PC-3 (cell line): Measurements from ENCODE around the gene LURAP1L. TPM values are rescaled to one million over a fixed set of nuclear protein-coding genes. Genes with fewer than 3 reads are reported as not detected.

Experiments
- ATAC-seq: fragments of 200-7000 bp; cut with Tn5 transposase; 2 replicates; pipeline ENCODE4 v1.9.1; 2020; ENCODE audit warnings: mild to moderate bottlenecking, moderate library complexity
- BruUV-seq: library from RNA; stranded (reverse); fragments of 400-500 nt; replicated peaks from 2 replicates; lab custom pipeline; 2021; lab: Mats Ljungman, UMichigan
- CTCF ChIA-PET: fragments of 300-600 bp; sonication (Branson Sonifier 250); formaldehyde crosslinking; loops from one replicate; lab custom pipeline; 2022; ENCODE audit warnings: antibody characterized with exemption; lab: Charles Lee
- POLR2A ChIA-PET: fragments of 300-600 bp; sonication (Branson Sonifier 250); formaldehyde crosslinking; loops from one replicate; lab custom pipeline; 2022; ENCODE audit warnings: antibody characterized with exemption; ENCODE audit not compliant: unreplicated experiment; lab: Charles Lee
- DNase-seq: peaks from one replicate; pipeline ENCODE4 v3.0.0-alpha.2; 2015
- H2AFZ ChIP-seq: fragments of 300-600 bp; sonication (generic); 2 replicates; pipeline ENCODE4 v1.6.0; 2016; ENCODE audit warnings: antibody characterized with exemption, low read length
- H3F3A ChIP-seq: fragments of 300-600 bp; sonication (generic); one replicate; pipeline ENCODE4 v1.6.0; 2017; ENCODE audit warnings: antibody characterized with exemption, low read length, control low read depth, mild to moderate bottlenecking; ENCODE audit not compliant: unreplicated experiment
- H3K27ac ChIP-seq: fragments of 300-600 bp; sonication (generic); 2 replicates; pipeline ENCODE4 v1.5.1; 2016; ENCODE audit warnings: mild to moderate bottlenecking, low read length
- H3K27me3 ChIP-seq: fragments of 300-600 bp; sonication (generic); 2 replicates; pipeline ENCODE4 v1.6.1; 2016; ENCODE audit warnings: low read length, mixed read lengths
- H3K36me3 ChIP-seq: fragments of 300-600 bp; sonication (generic); 2 replicates; pipeline ENCODE4 v1.6.1; 2016; ENCODE audit warnings: low read depth, mixed run types, low read length, mixed read lengths
- H3K4me1 ChIP-seq: fragments of 300-600 bp; sonication (generic); 2 replicates; pipeline ENCODE4 v1.5.1; 2016; ENCODE audit warnings: low read length; ENCODE audit not compliant: insufficient read depth
- H3K4me2 ChIP-seq: fragments of 300-600 bp; sonication (generic); 2 replicates; pipeline ENCODE4 v1.6.0; 2016; ENCODE audit warnings: low read length
- H3K4me3 ChIP-seq: fragments of 300-600 bp; sonication (generic); 2 replicates; pipeline ENCODE4 v1.5.1; 2016; ENCODE audit warnings: mild to moderate bottlenecking, low read length, mixed read lengths
- H3K79me2 ChIP-seq: fragments of 300-600 bp; sonication (generic); 2 replicates; pipeline ENCODE4 v1.6.1; 2017; ENCODE audit warnings: low read length, mixed read lengths
- H3K9ac ChIP-seq: fragments of 300-600 bp; sonication (generic); 2 replicates; pipeline ENCODE4 v1.6.0; 2016; ENCODE audit warnings: mild to moderate bottlenecking, low read length
- H3K9me2 ChIP-seq: fragments of 300-600 bp; sonication (generic); replicated peaks from 2 replicates; pipeline ENCODE4 v1.6.1; 2016; ENCODE audit warnings: mixed run types, low read length, mixed read lengths
- H3K9me3 ChIP-seq: fragments of 300-600 bp; sonication (generic); 2 replicates; pipeline ENCODE4 v1.6.1; 2016; ENCODE audit warnings: low read length, mixed read lengths
- H4K20me1 ChIP-seq: fragments of 300-600 bp; sonication (generic); 2 replicates; pipeline ENCODE4 v1.6.1; 2016; ENCODE audit warnings: low read length, mixed read lengths
- CTCF ChIP-seq: fragments of 300-600 bp; sonication (generic); conservative IDR thresholded peaks from 2 replicates; pipeline ENCODE4 v1.5.1; 2017; ENCODE audit warnings: antibody characterized with exemption, low read depth, mild to moderate bottlenecking, low read length
- EZH2 ChIP-seq: fragments of 300-600 bp; sonication (generic); IDR thresholded peaks from one replicate; pipeline ENCODE4 v1.6.1; 2017; ENCODE audit warnings: antibody characterized with exemption, mild to moderate bottlenecking, low read length; ENCODE audit not compliant: unreplicated experiment
- EZH2phosphoT487 ChIP-seq: fragments of 300-600 bp; sonication (generic); IDR thresholded peaks from 2 replicates; pipeline ENCODE4 v1.6.1; 2018; ENCODE audit warnings: mild to moderate bottlenecking, antibody characterized with exemption, low read length, borderline replicate concordance
- intact Hi-C: fragments of 100-400 bp; cut with micrococcal nuclease; formaldehyde crosslinking; loops from 2 replicates; pipeline ENCODE4 v1.9.0; 2023
- total RNA-seq: library from RNA; depleted of rRNA; stranded (reverse); fragments of >200 nt; gene quantifications from 2 replicates; pipeline ENCODE4 v1.2.3, GENCODE V29; 2014

LURAP1L gene
- total RNA-seq, 1 experiment from 2014 or later = 16.4 TPM

- Histone ChIP-seq H3K36me3 (no peaks in the 10 kb centered on the region), H3K27me3 (no peaks in the 10 kb centered on the region), H2AFZ (peak overlapping the region; percentile 1; the same call in 1 of the 2 replicates), H3K9me2 (no peaks in the 10 kb centered on the region), H3K27ac (peak overlapping the region; percentile 100), H4K20me1 (no peaks in the 10 kb centered on the region), H3K4me3 (peak overlapping the region; percentile 35), H3K4me1 (peaks cover 65% of the 10 kb centered on the region), H3K4me2 (peak overlapping the region; percentile 75), H3K9me3 (no peaks in the 10 kb centered on the region), H3K9ac (peak overlapping the region; percentile 94), H3K79me2 (no peaks in the 10 kb centered on the region), H3F3A (no peaks in the 10 kb centered on the region)
- BruUV-seq = no TSS peak
- POLR2A ChIA-PET = interaction anchor here (0.6 to 1.0 kb wide), 2 partner anchors 38 to 39 kb away, joined by 4 to 5 read pairs; partner anchors contain the start of gene LURAP1L
- peak; percentile 93 for DNase-seq
- ATAC-seq = peak; percentile 62
- TF ChIP-seq EZH2phosphoT487 (no peak), EZH2 (no peak), CTCF (no peak)
- intact Hi-C loops = loop anchor here (1.0 kb wide), 3 partner anchors 30 to 45 kb away; no protein-coding TSS in a partner anchor
- CTCF ChIA-PET = interaction anchor here (0.6 to 1.7 kb wide), 6 partner anchors 17 to 70 kb away, joined by 3 to 6 read pairs (median 3); partner anchors contain the start of gene LURAP1L
These were observed 39.4 kb downstream of the LURAP1L start for GRCh38 chr9:12813960-12814876.

- intact Hi-C loops = loop anchor here (1.0 kb wide), 3 partner anchors 31 to 44 kb away; no protein-coding TSS in a partner anchor
- H4K20me1 ChIP-seq = no peaks in the 10 kb centered on the region
- no peaks in the 10 kb centered on the region for H3K9me2 ChIP-seq
- H3K4me3 ChIP-seq = peak overlapping the region; percentile 35; the same call in 1 of the 2 replicates
- peak overlapping the region; percentile 70 for H3K4me2 ChIP-seq
- no peaks in the 10 kb centered on the region for H3F3A ChIP-seq
- no peak for TF ChIP-seq EZH2
- TF ChIP-seq CTCF = no peak
- TF ChIP-seq EZH2phosphoT487 = no peak
- H3K27me3 ChIP-seq = no peaks in the 10 kb centered on the region
- CTCF ChIA-PET = interaction anchor here (0.6 to 1.7 kb wide), 4 partner anchors 17 to 70 kb away, joined by 3 to 6 read pairs (median 4); no protein-coding TSS in a partner anchor
- no peak overlapping the region for H2AFZ ChIP-seq
- POLR2A ChIA-PET = interaction anchor here (0.7 to 1.0 kb wide), 2 partner anchors 21 to 38 kb away, joined by 5 read pairs; no protein-coding TSS in a partner anchor
- peak overlapping the region; percentile 100 for H3K27ac ChIP-seq
- no peak for ATAC-seq
- peak overlapping the region; percentile 94 for H3K9ac ChIP-seq
- no peaks in the 10 kb centered on the region for H3K9me3 ChIP-seq
- no peaks in the 10 kb centered on the region for H3K36me3 ChIP-seq
- H3K79me2 ChIP-seq = no peaks in the 10 kb centered on the region
- no peak for DNase-seq
- BruUV-seq = TSS peak; percentile 59
- peaks cover 71% of the 10 kb centered on the region for H3K4me1 ChIP-seq
These were observed 40.0 kb downstream of the LURAP1L start for GRCh38 chr9:12814877-12815237.
